ENCODE measurements around the gene MPC1L. TPM values are rescaled to one million over a fixed set of nuclear protein-coding genes. Genes with fewer than 3 reads are reported as not detected.
"Not testable (repeated sequence)": the region's sequence is repeated elsewhere in the genome, so short reads cannot be mapped to it uniquely, and the experiment has no call there.

Gene MPC1L
- total RNA-seq = not detected in 2 replicates

GRCh38 chrX:40623139-40623536 is at the start of gene MPC1L:
TSS of gene MPC1L (plus strand) at chrX:40623428. CDS start at chrX:40623566, 138 bp downstream.
- intact Hi-C loops (cut with micrococcal nuclease) = no loop called here

GRCh38 chrX:40573763-40574162 is 49.5 kb upstream of the MPC1L start:
- intact Hi-C loops (cut with micrococcal nuclease) = no loop called here

GRCh38 chrX:40575411-40575810 is 47.8 kb upstream of the MPC1L start:
- intact Hi-C loops (cut with micrococcal nuclease) = not testable (repeated sequence)

DNA sequence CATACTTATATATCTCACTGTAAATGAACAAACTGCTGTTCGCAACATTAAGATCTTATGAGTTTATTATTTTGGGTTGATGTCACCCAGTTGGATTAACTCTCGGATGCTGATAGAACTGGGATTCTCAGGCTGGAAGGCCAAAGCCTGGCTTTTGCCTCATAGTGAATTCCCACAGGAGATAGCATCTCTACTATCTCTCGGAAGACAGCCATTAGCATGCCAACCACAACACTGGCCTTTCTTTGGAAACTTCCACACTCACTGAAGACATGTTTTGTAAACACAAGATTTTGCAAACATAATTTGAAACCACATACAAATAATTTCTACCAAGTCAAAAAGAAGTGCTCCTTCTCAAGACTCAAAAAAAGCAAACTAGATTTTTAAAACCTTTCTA is 46.9 kb upstream of the MPC1L start:
- intact Hi-C loops (cut with micrococcal nuclease) = no loop called here

- intact Hi-C loops (cut with micrococcal nuclease) = no loop called here
These were observed 45.1 kb upstream of the MPC1L start for GRCh38 chrX:40578039-40578695.

DNA sequence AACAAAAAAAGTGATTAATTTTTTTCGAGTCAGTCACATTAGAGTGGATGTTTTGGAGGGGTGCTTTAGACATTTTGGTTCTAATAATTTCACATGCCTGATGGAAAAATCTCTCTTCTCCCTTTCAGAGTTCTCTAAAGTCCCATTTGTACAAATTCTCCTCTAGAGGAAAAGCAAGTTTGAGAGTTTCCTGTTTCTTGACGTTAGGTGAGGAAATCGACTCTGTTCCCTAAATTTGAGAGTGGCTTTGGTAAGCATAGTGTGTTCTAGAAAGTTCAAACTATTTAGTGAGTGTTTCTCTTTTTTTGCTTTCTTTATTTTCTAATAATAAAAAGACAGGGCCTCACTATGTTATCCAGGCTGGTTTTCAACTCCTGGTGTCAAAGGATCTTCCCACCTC is 44.1 kb upstream of the MPC1L start:
- intact Hi-C loops (cut with micrococcal nuclease) = no loop called here

GRCh38 chrX:40579900-40580536 is 43.2 kb upstream of the MPC1L start:
- intact Hi-C loops (cut with micrococcal nuclease) = loop anchor here (1.0 to 10.0 kb wide), 10 partner anchors 9 to 1769 kb away; partner anchors contain the start of genes CXorf38 and USP9X

- intact Hi-C loops (cut with micrococcal nuclease) = loop anchor here (1.0 to 10.0 kb wide), 11 partner anchors 9 to 1770 kb away; partner anchors contain the start of genes CXorf38 and USP9X
These were observed 42.5 kb upstream of the MPC1L start, which contains the start of gene ATP6AP2 for GRCh38 chrX:40580537-40581335. TSS of gene ATP6AP2 (plus strand) at chrX:40580970. CDS start at chrX:40581066, 96 bp downstream.

- intact Hi-C loops (cut with micrococcal nuclease) = loop anchor here (1.0 to 10.0 kb wide), 6 partner anchors 37 to 1771 kb away; partner anchors contain the start of gene USP9X
These were observed 41.8 kb upstream of the MPC1L start for GRCh38 chrX:40581336-40581920.

DNA sequence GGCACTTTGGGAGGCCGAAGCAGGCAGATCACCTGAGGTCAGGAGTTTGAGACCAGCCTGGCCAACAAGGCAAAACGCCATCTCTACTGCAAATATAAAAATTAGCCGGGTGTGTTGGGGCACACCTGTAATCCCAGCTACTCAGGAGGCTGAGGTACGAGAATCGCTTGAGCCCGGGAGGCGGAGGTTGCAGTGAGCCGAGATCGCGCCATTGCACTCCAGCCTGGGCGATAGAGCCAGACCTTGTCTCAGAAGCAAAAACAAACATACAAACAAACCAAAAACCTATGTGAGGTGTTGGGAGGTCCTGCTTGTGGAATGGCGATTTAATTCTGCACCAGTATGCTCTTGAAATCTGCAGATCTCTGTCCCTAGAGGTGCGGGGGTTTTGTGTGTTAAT is 41.0 kb upstream of the MPC1L start:
- intact Hi-C loops (cut with micrococcal nuclease) = loop anchor here (5.0 to 10.0 kb wide), 2 partner anchors 533 to 975 kb away; no protein-coding TSS in a partner anchor

GRCh38 chrX:40582811-40583210 is 40.4 kb upstream of the MPC1L start:
- intact Hi-C loops (cut with micrococcal nuclease) = loop anchor here (5.0 to 10.0 kb wide), 2 partner anchors 532 to 974 kb away; no protein-coding TSS in a partner anchor

DNA sequence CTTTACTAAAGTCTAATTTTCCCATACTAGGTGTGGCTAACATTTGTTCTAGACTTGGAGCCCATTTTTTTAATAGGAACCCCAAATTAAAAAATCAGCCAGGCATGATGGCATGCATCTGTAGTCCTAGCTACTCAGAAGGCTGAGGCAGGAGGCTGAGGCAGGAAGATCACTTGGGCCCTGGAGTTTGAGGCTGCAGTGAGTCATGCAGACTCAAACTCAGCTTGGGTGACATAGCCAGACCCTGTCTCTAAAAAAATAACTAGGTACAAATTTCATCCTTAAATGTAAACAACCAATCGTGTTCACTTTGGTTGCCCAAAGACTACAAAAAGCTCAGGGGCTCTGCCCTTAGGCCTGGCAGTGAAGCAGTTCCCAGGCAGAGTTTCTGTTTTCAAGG is 35.6 kb upstream of the MPC1L start:
- intact Hi-C loops (cut with micrococcal nuclease) = loop anchor here (10.0 kb wide), 1 partner anchor 527 kb away; no protein-coding TSS in a partner anchor

GRCh38 chrX:40589616-40590321 is 33.5 kb upstream of the MPC1L start:
- intact Hi-C loops (cut with micrococcal nuclease) = loop anchor here (1.0 to 10.0 kb wide), 2 partner anchors 9 to 525 kb away; partner anchors contain the start of gene ATP6AP2

DNA sequence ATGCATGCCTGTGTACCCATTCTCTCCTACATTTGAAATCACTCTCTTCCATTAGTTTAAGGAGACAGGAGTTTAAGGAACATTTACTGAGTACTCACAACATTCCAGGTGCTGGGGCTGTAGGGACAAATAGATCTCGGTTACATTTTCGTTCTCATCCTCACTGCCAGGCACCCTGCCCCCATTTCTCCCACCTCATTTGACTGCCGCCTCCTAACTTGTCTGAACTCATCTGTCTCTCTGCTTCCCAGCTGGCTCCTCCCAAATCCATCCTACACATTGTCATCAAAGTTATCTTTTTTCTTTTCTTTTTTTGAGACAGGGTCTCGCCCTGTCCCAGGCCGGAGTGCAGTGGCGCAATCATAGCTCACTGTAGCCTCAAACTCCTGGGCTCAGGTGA is 19.8 kb upstream of the MPC1L start:
- intact Hi-C loops (cut with micrococcal nuclease) = no loop called here

DNA sequence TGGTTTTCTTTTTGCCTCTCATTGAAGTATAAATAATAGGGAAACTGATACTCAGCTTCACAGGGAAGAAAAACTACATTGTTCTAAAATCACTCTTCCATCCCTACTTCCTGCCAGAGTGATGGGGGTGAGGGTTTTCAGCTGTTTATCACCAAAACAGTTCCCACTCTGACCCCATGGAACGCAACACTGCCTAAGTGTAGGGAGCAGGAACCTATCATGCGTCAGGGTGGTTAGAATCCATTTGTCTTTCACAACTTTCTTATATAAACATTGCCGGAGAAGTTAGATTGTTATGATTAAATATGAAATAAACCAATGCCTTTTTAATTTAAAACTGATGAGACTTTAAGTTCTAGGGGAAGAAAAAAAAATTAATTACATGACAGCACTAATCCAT is 15.8 kb upstream of the MPC1L start:
- intact Hi-C loops (cut with micrococcal nuclease) = no loop called here

DNA sequence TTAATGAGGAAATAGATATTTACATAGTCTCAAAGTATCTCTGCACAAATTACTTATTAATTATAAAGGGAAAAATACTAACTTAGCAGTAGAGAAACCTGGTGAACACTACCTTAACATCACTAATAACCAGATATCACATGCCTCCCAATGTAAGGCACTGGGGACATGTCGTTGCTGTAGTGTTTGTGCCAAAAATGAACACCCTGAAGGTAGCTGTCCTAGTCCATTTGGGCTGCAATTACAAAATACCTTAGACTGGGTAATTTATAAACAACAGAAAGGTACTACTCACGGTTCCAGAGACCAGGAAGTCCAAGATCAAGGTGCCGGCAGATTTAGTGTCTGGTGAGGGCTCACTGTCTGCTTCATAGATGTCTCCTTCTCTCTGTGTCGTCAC is 10.7 kb upstream of the MPC1L start:
- intact Hi-C loops (cut with micrococcal nuclease) = no loop called here

- intact Hi-C loops (cut with micrococcal nuclease) = no loop called here
These were observed 7.3 kb upstream of the MPC1L start for GRCh38 chrX:40615976-40616375.

DNA sequence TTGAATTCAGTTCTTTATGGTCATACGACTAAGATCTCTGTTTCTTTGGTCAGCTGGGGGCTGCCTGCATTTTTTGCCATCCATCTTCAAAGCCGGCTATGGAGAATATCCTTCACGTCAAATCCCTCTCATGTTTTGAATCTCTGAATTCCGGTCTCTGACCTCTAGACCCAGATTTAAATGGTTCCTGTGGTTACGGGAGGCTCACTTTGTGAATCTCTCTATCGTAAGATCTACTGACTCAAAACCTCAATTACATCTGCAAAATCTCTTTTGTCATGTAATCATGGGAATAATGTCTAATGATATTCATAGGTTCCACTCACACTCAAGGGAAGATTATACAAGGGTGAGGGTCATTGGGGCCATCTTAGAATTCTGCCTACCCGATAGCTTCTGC is 5.7 kb upstream of the MPC1L start:
- intact Hi-C loops (cut with micrococcal nuclease) = no loop called here

- intact Hi-C loops (cut with micrococcal nuclease) = no loop called here
These were observed 619 bp upstream of the MPC1L start for GRCh38 chrX:40622479-40623138.

GRCh38 chrX:40623665-40624064 is 437 bp downstream of the MPC1L start:
- intact Hi-C loops (cut with micrococcal nuclease) = no loop called here
